GM13977 (cell line): ENCODE data around the gene HPSE2.

Experiments
- DNase-seq: peaks from one replicate; pipeline ENCODE4 v3.0.0; 2012; ENCODE audit warnings: low spot score
- in situ Hi-C: fragments of 300-500 bp; cut with MboI; formaldehyde crosslinking; loops from one replicate; pipeline ENCODE4 v1.12.0; 2022; ENCODE audit warnings: low sequenced_read_pairs, low pct_unique_long_range_greater_than_20kb, mixed read lengths, inconsistent platforms; ENCODE audit not compliant: unreplicated experiment
- TF ChIP-seq, protein P1 (sequence below): IDR thresholded peaks from 2 replicates; pipeline ENCODE4 v1.5.1; 2012; ENCODE audit warnings: mild to moderate bottlenecking, control low read depth; ENCODE audit not compliant: insufficient read depth; ENCODE audit errors: extremely low read depth, missing control alignments

HPSE2 gene

DNA sequence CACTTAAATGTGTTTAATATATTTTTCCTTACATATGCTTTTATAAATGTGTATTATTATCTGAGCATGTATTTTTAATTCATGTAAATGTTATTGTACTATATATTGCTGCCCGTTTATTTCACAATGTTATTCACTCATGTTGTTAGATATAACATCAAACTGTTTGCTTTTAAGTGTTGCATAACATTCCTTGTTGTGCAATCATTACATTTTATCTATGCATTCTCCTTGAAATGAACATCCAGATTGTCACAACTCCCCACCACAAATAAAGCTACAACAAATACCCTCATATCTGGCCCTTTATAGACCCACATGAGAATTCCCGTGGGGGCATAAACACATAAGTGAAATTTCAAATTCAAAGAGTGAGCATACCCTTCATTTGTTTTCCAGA is 264.2 kb downstream of the HPSE2 start:
- in situ Hi-C loops: no loop called here
- no peak for DNase-seq
- TF ChIP-seq, protein P1, sequence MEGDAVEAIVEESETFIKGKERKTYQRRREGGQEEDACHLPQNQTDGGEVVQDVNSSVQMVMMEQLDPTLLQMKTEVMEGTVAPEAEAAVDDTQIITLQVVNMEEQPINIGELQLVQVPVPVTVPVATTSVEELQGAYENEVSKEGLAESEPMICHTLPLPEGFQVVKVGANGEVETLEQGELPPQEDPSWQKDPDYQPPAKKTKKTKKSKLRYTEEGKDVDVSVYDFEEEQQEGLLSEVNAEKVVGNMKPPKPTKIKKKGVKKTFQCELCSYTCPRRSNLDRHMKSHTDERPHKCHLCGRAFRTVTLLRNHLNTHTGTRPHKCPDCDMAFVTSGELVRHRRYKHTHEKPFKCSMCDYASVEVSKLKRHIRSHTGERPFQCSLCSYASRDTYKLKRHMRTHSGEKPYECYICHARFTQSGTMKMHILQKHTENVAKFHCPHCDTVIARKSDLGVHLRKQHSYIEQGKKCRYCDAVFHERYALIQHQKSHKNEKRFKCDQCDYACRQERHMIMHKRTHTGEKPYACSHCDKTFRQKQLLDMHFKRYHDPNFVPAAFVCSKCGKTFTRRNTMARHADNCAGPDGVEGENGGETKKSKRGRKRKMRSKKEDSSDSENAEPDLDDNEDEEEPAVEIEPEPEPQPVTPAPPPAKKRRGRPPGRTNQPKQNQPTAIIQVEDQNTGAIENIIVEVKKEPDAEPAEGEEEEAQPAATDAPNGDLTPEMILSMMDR: no peak

DNA sequence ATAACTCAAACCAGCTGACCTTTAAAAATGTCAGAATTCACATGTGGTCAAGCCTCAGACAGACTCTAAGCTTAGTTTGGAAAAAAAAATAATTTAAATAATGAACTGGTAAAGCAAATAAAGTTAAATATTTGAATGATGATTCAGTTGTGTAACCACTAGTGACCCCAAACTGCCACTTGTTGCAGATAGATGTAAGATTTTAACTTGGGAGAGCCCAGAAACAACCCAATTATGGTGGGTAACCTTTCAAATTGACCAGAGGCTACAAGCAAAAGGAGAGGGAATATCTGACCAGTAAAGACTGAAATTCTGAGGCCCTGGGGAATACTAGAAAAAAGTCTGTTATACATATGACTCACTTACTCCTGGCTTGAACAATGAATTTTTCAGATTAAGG is 268.1 kb downstream of the HPSE2 start:
- in situ Hi-C loops: no loop called here
- TF ChIP-seq, protein P1: no peak
- no peak for DNase-seq

DNA sequence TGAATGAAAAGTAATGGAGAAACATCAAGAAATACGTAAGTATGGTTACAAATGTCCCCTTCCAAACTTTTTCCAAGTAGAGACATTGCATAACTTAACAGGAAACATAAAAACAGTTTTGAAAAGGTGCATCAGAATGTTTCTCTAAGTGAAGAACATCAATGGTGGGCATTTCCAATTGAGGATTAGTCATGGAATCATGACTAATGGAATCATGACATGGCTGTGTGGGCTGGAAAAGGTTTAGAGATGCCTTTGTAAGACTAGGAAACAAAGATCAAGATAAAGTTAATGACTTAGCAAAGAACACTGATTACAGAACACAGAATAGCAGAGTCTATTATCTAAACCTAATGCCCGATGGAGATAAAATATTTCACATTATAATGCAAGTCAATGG is 272.0 kb downstream of the HPSE2 start:
- DNase-seq: no peak
- in situ Hi-C loops: no loop called here
- TF ChIP-seq, protein P1: no peak

DNA sequence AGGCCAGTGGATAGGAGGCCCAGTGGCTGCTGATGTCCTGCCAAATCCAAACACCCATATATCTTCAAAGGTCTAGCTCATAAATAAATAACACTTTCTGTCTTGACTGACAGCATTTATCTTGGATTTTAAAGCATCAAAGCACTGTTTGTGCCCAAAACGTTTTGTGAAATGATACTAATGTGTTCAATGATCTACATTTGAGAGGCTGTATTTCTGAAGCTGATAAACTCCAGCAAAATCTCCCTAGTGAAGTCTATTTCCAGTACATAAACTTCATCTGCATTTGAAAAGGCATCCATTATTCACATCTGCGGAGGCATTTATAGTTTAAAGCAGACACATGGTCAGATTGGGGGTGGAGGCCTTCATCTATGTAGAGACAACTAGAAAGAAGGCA is 276.3 kb downstream of the HPSE2 start:
- TF ChIP-seq, protein P1: no peak
- in situ Hi-C loops: no loop called here
- DNase-seq: no peak

DNA sequence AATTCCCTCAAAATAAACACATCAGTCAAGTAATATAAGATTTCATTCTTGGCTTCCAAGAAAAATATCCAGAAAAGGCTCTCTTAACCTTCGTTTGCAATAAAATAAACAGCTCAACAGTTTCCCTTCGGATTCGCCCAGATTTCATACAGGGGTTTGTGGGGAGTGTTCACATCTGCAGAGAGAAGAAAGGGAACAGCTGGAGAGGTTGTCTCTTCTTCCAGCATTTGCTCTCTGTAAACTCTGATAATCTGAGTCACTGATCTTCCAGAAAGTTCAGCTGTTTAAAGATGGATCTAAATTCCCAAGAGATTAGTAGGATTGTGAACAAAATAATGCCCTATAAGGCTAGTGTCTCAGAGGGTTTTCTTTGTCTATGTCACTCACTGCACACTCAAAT is 277.9 kb downstream of the HPSE2 start:
- TF ChIP-seq, protein P1: no peak
- in situ Hi-C loops: no loop called here
- no peak for DNase-seq

DNA sequence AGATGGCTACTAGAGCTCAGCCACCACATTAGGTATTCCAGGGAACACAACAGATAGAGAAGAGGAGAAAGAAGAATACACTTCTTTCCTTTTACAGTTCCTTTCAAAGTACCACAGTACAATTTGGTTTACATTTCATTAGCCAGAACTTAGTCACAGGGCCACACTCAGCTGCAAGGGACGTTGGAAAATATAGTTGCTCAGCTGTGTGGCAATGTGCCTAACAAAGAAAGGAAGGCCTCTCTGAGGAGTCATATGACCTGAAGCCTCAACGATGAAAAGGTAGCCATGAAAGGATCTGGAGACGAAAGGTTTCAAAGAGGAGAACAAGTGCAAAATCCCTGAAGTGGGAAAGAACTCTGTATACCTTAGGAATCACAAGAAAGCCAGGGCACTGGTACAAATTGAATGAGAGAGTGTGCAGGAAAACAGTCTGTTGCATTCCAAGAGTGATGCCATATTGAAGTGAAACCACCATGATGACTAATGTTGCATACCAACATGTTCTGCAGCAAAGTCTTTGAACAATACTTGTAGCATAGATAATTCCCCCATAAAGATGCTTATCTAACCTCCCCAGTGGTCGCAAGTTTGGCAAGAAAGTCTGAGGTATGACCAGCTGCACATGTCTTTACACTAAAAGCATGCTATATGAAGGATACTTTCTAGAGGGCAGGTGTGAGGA is 278.9 kb downstream of the HPSE2 start:
- no peak for DNase-seq
- TF ChIP-seq, protein P1: no peak
- in situ Hi-C loops: no loop called here

DNA sequence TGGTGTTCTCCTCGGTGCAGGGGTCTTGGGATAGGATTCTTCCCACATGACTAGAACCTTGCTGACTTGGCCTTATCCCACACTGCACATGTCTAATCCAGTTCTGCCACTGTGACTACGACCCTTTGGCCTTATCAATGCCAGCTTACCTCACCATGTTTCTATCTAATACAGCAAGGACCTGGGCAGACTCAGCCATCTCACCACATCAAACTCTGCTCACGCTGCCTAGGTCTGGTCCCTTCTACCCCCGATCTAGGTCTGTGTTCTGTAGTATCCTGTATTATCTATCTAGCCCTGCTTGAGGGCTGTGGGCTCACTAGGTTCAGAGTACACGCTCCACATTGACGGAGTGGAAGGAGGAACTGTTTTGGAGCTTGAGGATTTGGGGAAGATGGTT is 282.4 kb downstream of the HPSE2 start:
- no peak for DNase-seq
- in situ Hi-C loops: no loop called here
- TF ChIP-seq, protein P1: no peak
